Gastrocnemius medialis (tissue), 4 donors: ENCODE results near the gene CRAMP1. TPM values are rescaled to one million over a fixed set of nuclear protein-coding genes. Genes with fewer than 3 reads are reported as not detected.
"Not testable (repeated sequence)": the region's sequence is repeated elsewhere in the genome, so short reads cannot be mapped to it uniquely, and the experiment has no call there.

Experiments
- ATAC-seq, 2 donors: fragments of 150-250 bp; one replicate each; pipeline ENCODE4 v1.9.1; 2016
- DNase-seq, 2 donors: peaks; one replicate each; pipeline ENCODE4 v3.0.0-alpha.2; 2019
- H3K27ac ChIP-seq, 4 donors: fragments of 200-600 bp; sonication (generic); 1 replicate in 1 of 4; 2 replicates in 3 of 4; pipeline ENCODE4 v1.5.1; 2016 to 2018; ENCODE audit warnings: mild to moderate bottlenecking in 2 of 4, moderate library complexity in 1 of 4
- H3K27me3 ChIP-seq, 3 donors: fragments of 200-600 bp; sonication (generic) in 2 of 3; 1 replicate in 1 of 3; 2 replicates in 2 of 3; pipeline versions ENCODE4 v1.5.1 to v1.6.0; 2016 to 2019; ENCODE audit warnings: mild to moderate bottlenecking in 1 of 3, moderate library complexity in 1 of 3
- H3K36me3 ChIP-seq, 2 donors: fragments of 200-600 bp; sonication (generic) in 1 of 2; one replicate each; pipeline ENCODE4 v1.5.1; 2017 to 2018
- H3K4me1 ChIP-seq, 2 donors: fragments of 200-600 bp; sonication (generic) in 1 of 2; one replicate each; pipeline ENCODE4 v1.5.1; 2016 to 2017; ENCODE audit warnings: mild to moderate bottlenecking in 2 of 2
- H3K4me3 ChIP-seq, 4 donors: fragments of 200-600 bp; sonication (generic) in 3 of 4; 1 replicate in 1 of 4; 2 replicates in 3 of 4; pipeline ENCODE4 v1.5.1; 2016 to 2019; ENCODE audit warnings: mild to moderate bottlenecking in 2 of 4
- H3K9me3 ChIP-seq, 3 donors: fragments of 200-600 bp; sonication (generic) in 2 of 3; 1 replicate in 1 of 3; 2 replicates in 2 of 3; pipeline ENCODE4 v1.5.1; 2016 to 2019
- POLR2A ChIP-seq, 2 donors: fragments of 450-650 bp; IDR thresholded peaks; one replicate each; pipeline ENCODE4 v1.6.1; 2017; ENCODE audit warnings: antibody characterized with exemption in 2 of 2, mild to moderate bottlenecking in 2 of 2, moderate library complexity in 2 of 2
- in situ Hi-C, 4 donors: fragments of 200-750 bp; cut with MboI; loops; one replicate each; pipeline versions ENCODE4 v1.15.0 to v1.8.0; 2017; ENCODE audit warnings: low sequenced_read_pairs in 4 of 4
- intact Hi-C: fragments of 100-400 bp; cut with DNase I; formaldehyde crosslinking; loops from one replicate; pipeline ENCODE4 v1.15.1; 2023; ENCODE audit warnings: low total_unique reads
- total RNA-seq, 4 donors: library from RNA; depleted of rRNA; stranded (reverse); fragments of >200 nt; gene quantifications; one replicate each; pipeline versions ENCODE4 v1.1.0 to v1.2.3, GENCODE V29; 2016
- TF ChIP-seq, protein P1 (sequence below), 5 experiments: fragments of 450-650 bp in 3 of 5; fragments of 200-600 bp in 2 of 5; sonication (generic) in 2 of 5; IDR thresholded peaks in 4 of 5; conservative IDR thresholded peaks in 1 of 5; 1 replicate in 4 of 5; 2 replicates in 1 of 5; pipeline ENCODE4 v1.5.1; 2016 to 2019; ENCODE audit warnings: antibody characterized with exemption in 5 of 5, mild to moderate bottlenecking in 3 of 5, moderate library complexity in 3 of 5

CRAMP1 gene
- total RNA-seq, 4 donors from 2014 or later = 7.0 to 10.7 (median 8.7) TPM

DNA sequence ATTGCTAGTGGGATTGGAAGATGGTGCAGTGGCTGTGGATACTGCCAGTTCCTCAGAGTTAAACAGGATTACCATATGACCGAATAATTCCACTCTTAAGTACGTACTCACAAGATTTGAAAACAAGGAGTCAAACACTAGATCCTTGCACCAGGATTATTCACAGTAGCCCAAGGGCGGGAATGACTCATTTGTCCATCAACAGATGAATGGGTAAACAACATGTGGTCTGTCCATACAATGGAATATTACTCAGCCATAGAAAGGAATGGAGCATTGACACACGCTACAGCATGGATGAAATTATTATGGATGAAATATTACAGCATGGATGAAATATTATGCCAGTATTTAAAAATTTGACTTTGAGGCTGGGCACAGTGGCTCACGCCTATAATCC lies 84.7 kb downstream of the CRAMP1 start:
- in situ Hi-C loops (no loop called here), intact Hi-C loops (no loop called here)
- H3K27ac ChIP-seq = no peak overlapping the region
- no peaks in the 10 kb centered on the region for H3K4me1 ChIP-seq
- DNase-seq (no peak), ATAC-seq (no peak)
- H3K36me3 ChIP-seq = peaks cover 0 to 41% of the 10 kb centered on the region in 2 donors
- TF ChIP-seq POLR2A (IDR thresholded peaks at IDR 0.05) = no peak
- H3K27me3 ChIP-seq = no peaks in the 10 kb centered on the region
- no peaks in the 10 kb centered on the region for H3K9me3 ChIP-seq
- H3K4me3 ChIP-seq = no peak overlapping the region

DNA sequence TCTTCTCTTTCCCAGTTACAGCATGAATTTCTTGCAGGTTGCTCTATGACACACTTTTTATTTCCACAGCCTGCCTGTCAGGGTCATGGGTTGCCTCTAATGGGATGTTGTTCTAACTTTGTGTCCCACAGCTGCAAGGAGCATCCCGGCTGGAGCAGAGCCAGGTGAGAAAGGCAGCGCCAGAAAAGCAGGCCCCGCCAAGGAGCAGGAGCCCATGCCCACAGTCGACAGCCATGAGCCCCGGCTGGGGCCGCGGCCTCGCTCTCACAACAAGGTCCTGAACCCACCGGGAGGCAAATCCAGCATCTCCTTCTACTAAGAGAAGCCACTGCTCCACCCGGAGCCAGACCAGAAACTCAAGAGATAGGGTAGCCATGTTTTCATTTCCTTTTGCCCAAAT lies 86.5 kb downstream of the CRAMP1 start:
- H3K27me3 ChIP-seq = no peaks in the 10 kb centered on the region
- H3K4me3 ChIP-seq = no peak overlapping the region
- H3K27ac ChIP-seq = no peak overlapping the region
- no peaks in the 10 kb centered on the region for H3K4me1 ChIP-seq
- in situ Hi-C loops = no loop called here
- TF ChIP-seq, protein P1, sequence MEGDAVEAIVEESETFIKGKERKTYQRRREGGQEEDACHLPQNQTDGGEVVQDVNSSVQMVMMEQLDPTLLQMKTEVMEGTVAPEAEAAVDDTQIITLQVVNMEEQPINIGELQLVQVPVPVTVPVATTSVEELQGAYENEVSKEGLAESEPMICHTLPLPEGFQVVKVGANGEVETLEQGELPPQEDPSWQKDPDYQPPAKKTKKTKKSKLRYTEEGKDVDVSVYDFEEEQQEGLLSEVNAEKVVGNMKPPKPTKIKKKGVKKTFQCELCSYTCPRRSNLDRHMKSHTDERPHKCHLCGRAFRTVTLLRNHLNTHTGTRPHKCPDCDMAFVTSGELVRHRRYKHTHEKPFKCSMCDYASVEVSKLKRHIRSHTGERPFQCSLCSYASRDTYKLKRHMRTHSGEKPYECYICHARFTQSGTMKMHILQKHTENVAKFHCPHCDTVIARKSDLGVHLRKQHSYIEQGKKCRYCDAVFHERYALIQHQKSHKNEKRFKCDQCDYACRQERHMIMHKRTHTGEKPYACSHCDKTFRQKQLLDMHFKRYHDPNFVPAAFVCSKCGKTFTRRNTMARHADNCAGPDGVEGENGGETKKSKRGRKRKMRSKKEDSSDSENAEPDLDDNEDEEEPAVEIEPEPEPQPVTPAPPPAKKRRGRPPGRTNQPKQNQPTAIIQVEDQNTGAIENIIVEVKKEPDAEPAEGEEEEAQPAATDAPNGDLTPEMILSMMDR (IDR thresholded peaks at IDR 0.05 in 4 of 5, conservative IDR thresholded peaks at IDR 0.05 in 1 of 5) = no peak
- TF ChIP-seq POLR2A (IDR thresholded peaks at IDR 0.05) = no peak
- no peaks in the 10 kb centered on the region for H3K9me3 ChIP-seq
- no peak for DNase-seq
- peaks cover 0 to 24% of the 10 kb centered on the region in 2 donors for H3K36me3 ChIP-seq
- no peak for ATAC-seq
- intact Hi-C loops = no loop called here

DNA sequence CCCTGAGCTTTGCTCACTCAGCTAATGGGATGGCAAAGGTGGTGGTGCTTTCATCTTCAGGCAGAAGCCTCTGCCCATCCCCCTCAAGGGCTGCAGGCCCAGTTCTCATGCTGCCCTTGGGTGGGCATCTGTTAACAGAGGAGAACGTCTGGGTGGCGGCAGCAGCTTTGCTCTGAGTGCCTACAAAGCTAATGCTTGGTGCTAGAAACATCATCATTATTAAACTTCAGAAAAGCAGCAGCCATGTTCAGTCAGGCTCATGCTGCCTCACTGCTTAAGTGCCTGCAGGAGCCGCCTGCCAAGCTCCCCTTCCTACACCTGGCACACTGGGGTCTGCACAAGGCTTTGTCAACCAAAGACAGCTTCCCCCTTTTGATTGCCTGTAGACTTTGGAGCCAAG lies 88.1 kb downstream of the CRAMP1 start:
- Histone ChIP-seq H3K9me3 (no peaks in the 10 kb centered on the region), H3K27me3 (no peaks in the 10 kb centered on the region), H3K4me1 (peaks cover 6 to 7% of the 10 kb centered on the region in 2 donors), H3K4me3 (no peak overlapping the region), H3K27ac (no peak overlapping the region), H3K36me3 (peaks cover 0 to 13% of the 10 kb centered on the region in 2 donors)
- no peak for DNase-seq
- TF ChIP-seq, protein P1 (IDR thresholded peaks at IDR 0.05 in 4 of 5, conservative IDR thresholded peaks at IDR 0.05 in 1 of 5) = no peak
- TF ChIP-seq POLR2A (IDR thresholded peaks at IDR 0.05) = no peak
- intact Hi-C loops = loop anchor here (10.0 kb wide), 1 partner anchor 205 kb away; the partner anchor contains the start of gene TELO2
- in situ Hi-C loops = no loop called here
- no peak for ATAC-seq

DNA sequence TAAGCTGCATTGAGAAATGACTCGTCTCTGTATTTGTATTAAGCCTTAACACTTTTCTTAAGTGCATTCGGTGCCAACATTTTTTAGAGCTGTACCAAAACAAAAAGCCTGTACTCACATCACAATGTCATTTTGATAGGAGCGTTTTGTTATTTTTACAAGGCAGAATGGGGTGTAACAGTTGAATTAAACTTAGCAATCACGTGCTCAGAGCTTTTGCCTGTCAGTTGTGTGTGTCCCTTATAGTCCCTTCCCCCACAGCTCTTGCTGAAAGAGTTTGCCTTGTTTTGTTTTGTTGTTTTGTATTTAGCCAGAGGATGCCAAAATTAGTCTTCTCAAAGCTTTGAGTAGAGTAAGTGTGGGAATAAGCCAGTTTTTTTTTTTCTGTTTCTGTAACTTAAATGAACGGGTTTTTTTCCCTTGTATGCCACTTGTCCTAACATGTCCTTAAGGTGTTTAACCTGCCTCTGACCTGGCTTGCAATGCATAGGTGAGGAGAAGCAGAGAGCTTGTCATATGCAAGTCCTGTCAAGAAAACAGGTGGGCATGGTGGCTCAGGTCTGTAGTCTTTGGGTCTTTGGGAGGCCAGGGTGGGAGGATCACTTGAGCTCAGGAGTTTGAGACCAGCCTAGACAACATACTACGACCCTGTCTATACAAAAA lies 89.2 kb downstream of the CRAMP1 start:
- intact Hi-C loops = loop anchor here (10.0 kb wide), 1 partner anchor 207 kb away; the partner anchor contains the start of gene TELO2
- no peak for TF ChIP-seq POLR2A (IDR thresholded peaks at IDR 0.05)
- TF ChIP-seq, protein P1 (IDR thresholded peaks at IDR 0.05 in 4 of 5, conservative IDR thresholded peaks at IDR 0.05 in 1 of 5) = no peak
- no peak overlapping the region for H3K4me3 ChIP-seq
- no peak overlapping the region for H3K27ac ChIP-seq
- H3K4me1 ChIP-seq = peaks cover 6 to 7% of the 10 kb centered on the region in 2 donors
- H3K36me3 ChIP-seq = peaks cover 0 to 13% of the 10 kb centered on the region in 2 donors
- in situ Hi-C loops = no loop called here
- DNase-seq = no peak
- H3K9me3 ChIP-seq = no peaks in the 10 kb centered on the region
- no peaks in the 10 kb centered on the region for H3K27me3 ChIP-seq
- ATAC-seq = no peak

DNA sequence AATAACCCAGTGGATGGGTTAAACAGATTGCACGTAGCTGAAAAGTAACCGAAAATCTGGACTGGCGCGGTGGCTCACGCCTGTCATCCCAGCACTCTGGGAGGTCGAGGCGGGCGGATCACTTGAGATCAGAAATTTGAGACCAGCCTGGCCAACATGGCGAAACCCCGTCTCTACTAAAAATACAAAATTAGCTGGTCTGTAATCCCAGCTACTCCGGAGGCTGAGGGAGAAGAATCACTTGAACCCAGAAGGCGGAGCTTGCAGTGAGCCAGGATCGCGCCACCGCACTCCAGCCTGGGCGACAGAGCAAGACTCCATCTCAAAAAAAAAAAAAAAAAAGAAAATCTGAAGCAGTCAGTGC lies 93.1 kb downstream of the CRAMP1 start:
- peak; percentile 21 to 27 for ATAC-seq
- H3K4me3 ChIP-seq = peak overlapping the region; percentile 84 to 96 (median 88)
- H3K27ac ChIP-seq = peak overlapping the region; percentile 89 to 94 (median 92)
- H3K27me3 ChIP-seq, in situ Hi-C loops, H3K9me3 ChIP-seq, H3K36me3 ChIP-seq: not testable (repeated sequence)
- DNase-seq = peak; percentile 7 to 52
- intact Hi-C loops = loop anchor here (5.0 to 10.0 kb wide), 3 partner anchors 77 to 283 kb away; partner anchors contain the start of genes NUBP2, SPSB3, TELO2 and UQCC4
- H3K4me1 ChIP-seq = peaks cover 28 to 31% of the 10 kb centered on the region in 2 donors
